Cardiac fibroblast (primary cell): ENCODE results near the gene HOXB2.

ENCODE experiments used
- DNase-seq, 2 donors: peaks; one replicate each; pipeline versions ENCODE4 v3.0.0 to v3.0.0-alpha.2; 2010; ENCODE audit warnings: low read depth in 2 of 2
- H3K4me3 ChIP-seq, 2 donors: replicated peaks in 1 of 2; 1 replicate in 1 of 2; 2 replicates in 1 of 2; pipeline ENCODE4 v1.5.1; 2011; ENCODE audit warnings: low read depth in 2 of 2, low read length in 2 of 2, mild to moderate bottlenecking in 2 of 2, moderate library complexity in 1 of 2
- TF ChIP-seq, protein P1 (sequence below): IDR thresholded peaks from one replicate; pipeline ENCODE4 v1.5.1; 2011; ENCODE audit warnings: low read depth, mild to moderate bottlenecking, low read length, inconsistent platforms

The HOXB2 gene

GRCh38 chr17:48586355-48587258 is 41.7 kb upstream of the HOXB2 start:
- H3K4me3 ChIP-seq, result no peak overlapping the region
- TF ChIP-seq, protein P1, sequence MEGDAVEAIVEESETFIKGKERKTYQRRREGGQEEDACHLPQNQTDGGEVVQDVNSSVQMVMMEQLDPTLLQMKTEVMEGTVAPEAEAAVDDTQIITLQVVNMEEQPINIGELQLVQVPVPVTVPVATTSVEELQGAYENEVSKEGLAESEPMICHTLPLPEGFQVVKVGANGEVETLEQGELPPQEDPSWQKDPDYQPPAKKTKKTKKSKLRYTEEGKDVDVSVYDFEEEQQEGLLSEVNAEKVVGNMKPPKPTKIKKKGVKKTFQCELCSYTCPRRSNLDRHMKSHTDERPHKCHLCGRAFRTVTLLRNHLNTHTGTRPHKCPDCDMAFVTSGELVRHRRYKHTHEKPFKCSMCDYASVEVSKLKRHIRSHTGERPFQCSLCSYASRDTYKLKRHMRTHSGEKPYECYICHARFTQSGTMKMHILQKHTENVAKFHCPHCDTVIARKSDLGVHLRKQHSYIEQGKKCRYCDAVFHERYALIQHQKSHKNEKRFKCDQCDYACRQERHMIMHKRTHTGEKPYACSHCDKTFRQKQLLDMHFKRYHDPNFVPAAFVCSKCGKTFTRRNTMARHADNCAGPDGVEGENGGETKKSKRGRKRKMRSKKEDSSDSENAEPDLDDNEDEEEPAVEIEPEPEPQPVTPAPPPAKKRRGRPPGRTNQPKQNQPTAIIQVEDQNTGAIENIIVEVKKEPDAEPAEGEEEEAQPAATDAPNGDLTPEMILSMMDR, result no peak
- no peak for DNase-seq

DNA sequence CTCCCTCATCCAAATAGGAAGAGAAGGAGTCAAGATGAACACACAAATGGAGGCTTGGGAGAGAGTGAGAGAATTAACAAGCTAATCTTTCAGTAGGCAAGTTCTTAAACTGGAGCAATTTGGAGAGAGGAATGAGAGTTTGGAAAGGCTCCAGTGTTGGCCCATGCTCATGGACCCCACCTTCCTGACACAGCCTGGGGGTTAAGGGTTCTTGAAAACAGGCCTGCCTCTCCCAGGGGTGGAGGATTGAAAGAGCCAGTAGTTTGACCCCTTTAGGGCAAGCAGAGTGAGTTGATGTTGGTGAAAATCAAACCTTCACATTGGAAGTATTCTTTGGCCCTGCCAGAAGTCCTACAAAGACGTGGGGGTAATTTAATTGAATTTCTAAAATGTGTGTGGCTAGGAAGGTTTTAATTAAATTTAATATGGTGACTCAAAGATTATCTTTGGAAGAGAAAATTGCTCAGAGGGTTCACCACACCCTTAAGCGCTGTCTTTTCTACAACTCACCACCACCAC is 39.4 kb upstream of the HOXB2 start:
- TF ChIP-seq, protein P1, result no peak
- H3K4me3 ChIP-seq, result no peak overlapping the region
- DNase-seq, result no peak

GRCh38 chr17:48583708-48584222 is 38.9 kb upstream of the HOXB2 start:
- DNase-seq, result no peak
- no peak overlapping the region for H3K4me3 ChIP-seq
- TF ChIP-seq, protein P1, result no peak

GRCh38 chr17:48582750-48583069 is 37.8 kb upstream of the HOXB2 start:
- TF ChIP-seq, protein P1, result no peak
- no peak overlapping the region for H3K4me3 ChIP-seq

GRCh38 chr17:48579760-48580554 is 35.0 kb upstream of the HOXB2 start:
- H3K4me3 ChIP-seq, result no peak overlapping the region
- DNase-seq, result no peak
- TF ChIP-seq, protein P1, result no peak

More at GRCh38 chr17:48582750-48583069, 37.8 kb upstream of the HOXB2 start:
- DNase-seq, result no peak

DNA sequence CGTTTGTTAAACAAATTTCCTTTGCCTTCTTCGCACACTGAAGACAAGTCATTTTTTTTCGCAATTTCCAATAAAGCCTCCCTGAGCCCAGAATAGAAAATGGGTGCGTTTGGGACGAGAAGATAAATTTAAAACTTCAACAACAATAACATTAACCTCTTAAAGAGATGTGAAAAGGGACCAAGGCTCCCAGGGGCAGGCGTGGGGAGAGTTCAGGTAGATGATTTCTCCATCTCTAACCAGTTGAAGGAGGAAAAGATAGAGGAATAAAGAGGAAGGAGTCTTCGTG is 34.5 kb upstream of the HOXB2 start:
- TF ChIP-seq, protein P1, result no peak
- no peak overlapping the region for H3K4me3 ChIP-seq
- no peak for DNase-seq
